ENCODE data around the gene FBXL19. TPM values are rescaled to one million over a fixed set of nuclear protein-coding genes. Genes with fewer than 3 reads are reported as not detected.

The FBXL19 gene
- total and polyA plus RNA-seq, 9 of the 15 experiments (the other 6 are each of a cell fraction or from before 2014, with no cell fraction given): 0.13 to 48.0 (median 13.5) TPM; not detected in 1

DNA sequence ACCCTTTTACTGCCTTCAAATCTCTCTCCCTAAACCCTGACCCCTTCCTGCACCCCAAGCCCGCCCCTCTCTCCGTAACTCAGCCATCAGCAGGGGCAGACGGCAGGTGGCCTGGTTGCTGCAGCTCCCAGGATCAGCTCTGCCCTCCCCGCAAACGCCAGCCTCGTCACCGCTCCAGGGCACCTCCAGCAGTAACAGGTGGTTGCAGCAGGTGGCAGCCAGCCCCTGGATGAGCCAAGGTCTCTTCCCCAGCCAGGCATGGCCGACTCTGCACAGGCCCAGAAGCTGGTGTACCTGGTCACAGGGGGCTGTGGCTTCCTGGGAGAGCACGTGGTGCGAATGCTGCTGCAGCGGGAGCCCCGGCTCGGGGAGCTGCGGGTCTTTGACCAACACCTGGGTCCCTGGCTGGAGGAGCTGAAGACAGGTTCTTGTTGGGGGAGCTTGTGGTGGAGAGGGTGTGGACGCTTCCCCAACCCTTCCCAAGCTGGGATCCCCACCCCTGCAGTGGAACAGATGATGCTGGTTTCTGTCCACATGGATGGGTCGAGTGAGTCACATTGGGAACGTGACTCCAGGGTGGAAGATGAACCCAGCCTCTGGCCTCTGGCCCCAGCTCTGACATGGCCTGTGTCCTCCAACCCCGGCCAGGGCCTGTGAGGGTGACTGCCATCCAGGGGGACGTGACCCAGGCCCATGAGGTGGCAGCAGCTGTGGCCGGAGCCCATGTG lies 62.2 kb downstream of the FBXL19 start (continued):
- TF ChIP-seq ZBTB40 (IDR thresholded peaks at IDR 0.05): 0 out of 2 replicates have a peak, but pooled peaks have one; percentile 48
- TF ChIP-seq ZBTB40 (CRISPR knock-in tag; IDR thresholded peaks at IDR 0.05): no peak
- TF ChIP-seq PCBP2 (IDR thresholded peaks at IDR 0.05; ENCODE audit: low read depth, low read length, poor library complexity, severe bottlenecking): no peak
- no peak for TF ChIP-seq ZNF512 (tag; IDR thresholded peaks at IDR 0.05)
- TF ChIP-seq ZNF316 (IDR thresholded peaks at IDR 0.05): no peak
- TF ChIP-seq NR2C1 (IDR thresholded peaks at IDR 0.05): no peak
- TF ChIP-seq NR2C1 (tag; IDR thresholded peaks at IDR 0.05): 0 out of 2 replicates have a peak, but pooled peaks have one; percentile 12
- TF ChIP-seq, protein P1, sequence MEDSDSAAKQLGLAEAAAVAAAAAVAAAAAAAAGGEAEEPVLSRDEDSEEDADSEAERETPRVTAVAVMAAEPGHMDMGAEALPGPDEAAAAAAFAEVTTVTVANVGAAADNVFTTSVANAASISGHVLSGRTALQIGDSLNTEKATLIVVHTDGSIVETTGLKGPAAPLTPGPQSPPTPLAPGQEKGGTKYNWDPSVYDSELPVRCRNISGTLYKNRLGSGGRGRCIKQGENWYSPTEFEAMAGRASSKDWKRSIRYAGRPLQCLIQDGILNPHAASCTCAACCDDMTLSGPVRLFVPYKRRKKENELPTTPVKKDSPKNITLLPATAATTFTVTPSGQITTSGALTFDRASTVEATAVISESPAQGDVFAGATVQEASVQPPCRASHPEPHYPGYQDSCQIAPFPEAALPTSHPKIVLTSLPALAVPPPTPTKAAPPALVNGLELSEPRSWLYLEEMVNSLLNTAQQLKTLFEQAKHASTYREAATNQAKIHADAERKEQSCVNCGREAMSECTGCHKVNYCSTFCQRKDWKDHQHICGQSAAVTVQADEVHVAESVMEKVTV (CRISPR knock-in tag; IDR thresholded peaks at IDR 0.05): peak; percentile 70
- no peak for TF ChIP-seq BCOR (IDR thresholded peaks at IDR 0.05)
- TF ChIP-seq SP1 (CRISPR knock-in tag; IDR thresholded peaks at IDR 0.05): no peak
- TF ChIP-seq GATA2 (CRISPR knock-in tag; IDR thresholded peaks at IDR 0.05): no peak
- TF ChIP-seq, protein P2, sequence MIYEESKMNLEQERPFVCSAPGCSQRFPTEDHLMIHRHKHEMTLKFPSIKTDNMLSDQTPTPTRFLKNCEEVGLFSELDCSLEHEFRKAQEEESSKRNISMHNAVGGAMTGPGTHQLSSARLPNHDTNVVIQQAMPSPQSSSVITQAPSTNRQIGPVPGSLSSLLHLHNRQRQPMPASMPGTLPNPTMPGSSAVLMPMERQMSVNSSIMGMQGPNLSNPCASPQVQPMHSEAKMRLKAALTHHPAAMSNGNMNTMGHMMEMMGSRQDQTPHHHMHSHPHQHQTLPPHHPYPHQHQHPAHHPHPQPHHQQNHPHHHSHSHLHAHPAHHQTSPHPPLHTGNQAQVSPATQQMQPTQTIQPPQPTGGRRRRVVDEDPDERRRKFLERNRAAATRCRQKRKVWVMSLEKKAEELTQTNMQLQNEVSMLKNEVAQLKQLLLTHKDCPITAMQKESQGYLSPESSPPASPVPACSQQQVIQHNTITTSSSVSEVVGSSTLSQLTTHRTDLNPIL (CRISPR knock-in tag; IDR thresholded peaks at IDR 0.05): no peak
- TF ChIP-seq TEAD1 (CRISPR knock-in tag; IDR thresholded peaks at IDR 0.05): no peak
- no peak; the same call in 1 of the 2 replicates for TF ChIP-seq RB1 (IDR thresholded peaks at IDR 0.05; ENCODE audit: low read depth)

All from K562 (cell line).